ENCODE measurements around the gene CXCL12.

CXCL12 gene

DNA sequence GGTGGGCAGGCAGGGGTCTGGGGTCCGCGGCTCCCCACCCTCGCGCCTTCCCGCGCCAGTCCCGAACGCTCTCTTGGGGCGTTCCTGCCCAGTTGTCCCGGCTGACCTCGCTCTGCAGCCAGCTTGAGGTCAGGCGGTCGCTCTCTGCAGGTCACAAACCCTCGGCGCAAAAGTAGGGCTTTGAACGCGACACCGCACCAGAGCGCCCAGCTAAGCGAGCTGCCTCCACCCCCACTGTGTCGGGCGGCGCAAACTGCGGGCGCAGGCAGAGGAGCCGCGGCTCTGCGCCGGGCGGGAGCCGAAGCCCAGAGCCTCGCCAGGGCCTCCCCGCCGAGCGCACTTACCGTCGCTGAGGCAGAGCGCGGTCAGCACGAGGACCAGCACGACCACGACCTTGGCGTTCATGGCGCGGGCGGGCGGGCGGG, 284 bp downstream of the CXCL12 start:
- no peak for DNase-seq (ENCODE audit: low read depth in 2 of 2)

- no peak for DNase-seq (ENCODE audit: low read depth in 2 of 2)
Measured at GRCh38 chr10:44383749-44384600, 922 bp downstream of the CXCL12 start.

DNA sequence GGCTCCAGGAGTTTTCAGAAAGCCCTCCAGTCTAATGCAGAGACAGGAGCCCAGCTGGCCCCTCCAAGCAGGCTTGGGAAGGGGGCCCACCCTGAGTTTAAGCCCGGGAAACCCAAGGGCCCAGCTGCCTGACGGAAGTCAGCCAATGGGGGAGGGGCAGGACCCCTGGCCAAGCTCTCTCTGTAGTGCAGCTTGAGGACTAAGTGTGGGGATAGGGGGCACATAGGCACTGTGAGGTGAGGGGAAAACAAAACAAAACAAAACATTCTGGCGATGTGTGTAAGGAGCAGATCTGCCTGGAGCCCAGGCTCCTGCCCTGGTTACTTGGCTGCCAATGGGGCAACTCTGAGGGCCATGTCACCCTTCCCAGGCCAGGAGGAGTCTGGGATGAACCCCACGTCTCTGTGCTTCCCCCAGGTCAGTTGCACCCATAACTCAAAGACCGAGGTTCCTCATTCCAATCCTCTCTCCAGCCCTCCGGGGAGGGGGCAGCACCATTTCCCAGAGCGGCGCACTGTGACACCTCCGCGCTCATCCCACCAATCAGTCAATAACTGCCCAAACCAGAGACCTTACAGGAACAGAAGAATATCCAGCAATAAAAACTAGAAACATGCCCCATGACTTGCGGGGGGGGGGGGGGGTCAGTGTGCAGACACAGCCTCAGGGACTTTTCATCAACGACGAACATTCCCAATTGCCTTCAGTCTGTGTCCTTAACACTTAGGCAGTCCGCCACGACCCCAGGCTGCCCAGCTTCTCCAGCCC, 1.7 kb downstream of the CXCL12 start:
- DNase-seq (ENCODE audit: low read depth in 2 of 2): no peak

- DNase-seq (ENCODE audit: low read depth in 2 of 2): no peak
Measured at GRCh38 chr10:44382131-44382858, 2.6 kb downstream of the CXCL12 start.

GRCh38 chr10:44380829-44381600, 3.9 kb downstream of the CXCL12 start:
- DNase-seq (ENCODE audit: low read depth in 2 of 2): no peak

GRCh38 chr10:44379907-44380306, 5.0 kb downstream of the CXCL12 start:
- DNase-seq (ENCODE audit: low read depth in 2 of 2): no peak

- DNase-seq (ENCODE audit: low read depth in 2 of 2): no peak
Measured at GRCh38 chr10:44378626-44379025, 6.3 kb downstream of the CXCL12 start.

- no peak for DNase-seq (ENCODE audit: low read depth in 2 of 2)
Measured at GRCh38 chr10:44377651-44378310, 7.1 kb downstream of the CXCL12 start.

DNA sequence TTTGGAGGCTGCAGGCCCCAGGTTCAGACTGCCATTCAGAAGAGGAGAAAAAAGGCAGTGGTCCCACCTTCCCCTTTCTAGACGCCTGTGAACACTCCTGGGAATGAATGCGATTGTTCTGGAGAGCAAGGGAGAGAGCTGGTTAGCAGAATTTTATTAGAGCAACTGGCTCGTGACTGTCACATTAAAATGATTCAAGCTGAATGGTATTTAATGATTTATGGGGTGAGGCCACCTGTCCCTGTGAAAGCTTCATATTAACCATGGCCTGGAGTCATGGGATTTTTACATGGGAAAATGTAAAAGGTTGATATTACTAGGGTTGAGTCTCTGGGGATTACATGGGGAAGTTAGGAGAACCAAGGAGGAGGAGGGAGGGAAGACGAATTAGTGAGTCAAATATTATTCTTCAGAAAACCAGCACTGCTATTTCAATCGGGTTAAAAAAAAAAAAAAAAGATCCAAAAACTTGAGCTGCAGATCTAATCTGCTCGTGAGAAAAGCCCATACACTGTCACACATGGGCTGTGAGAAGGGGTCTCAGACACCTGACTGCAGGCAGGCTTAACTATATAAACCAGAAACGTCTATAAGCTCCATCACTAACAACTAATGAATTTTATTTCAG, 8.3 kb downstream of the CXCL12 start:
- DNase-seq (ENCODE audit: low read depth in 2 of 2): no peak

DNA sequence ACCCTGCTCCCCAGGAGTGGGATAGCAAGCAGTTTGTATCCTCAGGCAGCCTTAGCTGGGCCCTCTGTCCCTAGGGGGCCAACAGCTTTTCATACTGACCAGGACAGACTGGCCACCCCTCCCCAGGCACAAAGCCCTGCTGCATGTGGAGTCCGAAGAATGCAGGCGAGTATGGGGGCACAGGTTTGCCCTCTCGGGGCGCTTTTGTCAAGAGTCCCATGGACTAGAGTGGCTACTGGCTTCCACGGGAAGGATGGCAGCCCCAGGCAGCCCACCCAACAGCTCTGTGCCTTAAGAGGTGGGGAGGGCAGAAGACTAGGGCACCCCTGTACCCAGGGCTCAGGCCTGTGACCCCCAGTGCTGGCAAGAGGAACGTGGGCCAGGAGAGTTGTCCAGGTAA, 10.7 kb downstream of the CXCL12 start:
- no peak for DNase-seq (ENCODE audit: low read depth in 2 of 2)

DNA sequence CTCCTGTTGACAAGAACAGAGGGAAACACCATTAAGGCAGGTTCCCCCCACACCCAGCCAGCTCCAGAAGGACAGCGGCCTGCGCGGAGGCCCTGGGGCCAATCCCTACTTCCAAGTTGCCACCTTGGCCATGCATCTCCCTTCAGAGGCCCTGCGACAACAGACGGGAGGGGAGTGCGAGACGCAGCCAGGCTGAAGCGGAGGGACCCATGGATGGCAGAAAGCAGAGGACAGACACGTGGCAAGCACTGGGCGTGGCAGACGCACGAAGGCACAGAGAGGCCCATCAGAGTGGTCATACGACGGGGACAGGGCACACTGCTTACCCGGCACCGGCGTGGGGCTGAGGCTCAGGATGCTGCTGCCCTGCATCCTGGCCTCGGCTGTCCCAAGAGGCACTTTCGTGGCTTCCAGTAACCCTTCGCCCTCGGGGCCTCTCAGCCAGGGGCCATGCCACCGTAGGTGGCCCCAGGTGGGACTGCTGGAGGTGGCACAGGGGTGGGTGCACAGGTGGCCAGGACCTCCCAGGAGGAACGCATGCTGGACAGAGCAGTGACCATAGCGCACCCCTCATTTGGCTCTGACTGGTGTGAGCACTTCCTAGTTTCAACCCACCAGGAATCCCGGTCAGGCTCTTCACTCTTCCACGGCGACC, 11.4 kb downstream of the CXCL12 start:
- DNase-seq (ENCODE audit: low read depth in 2 of 2): no peak

DNA sequence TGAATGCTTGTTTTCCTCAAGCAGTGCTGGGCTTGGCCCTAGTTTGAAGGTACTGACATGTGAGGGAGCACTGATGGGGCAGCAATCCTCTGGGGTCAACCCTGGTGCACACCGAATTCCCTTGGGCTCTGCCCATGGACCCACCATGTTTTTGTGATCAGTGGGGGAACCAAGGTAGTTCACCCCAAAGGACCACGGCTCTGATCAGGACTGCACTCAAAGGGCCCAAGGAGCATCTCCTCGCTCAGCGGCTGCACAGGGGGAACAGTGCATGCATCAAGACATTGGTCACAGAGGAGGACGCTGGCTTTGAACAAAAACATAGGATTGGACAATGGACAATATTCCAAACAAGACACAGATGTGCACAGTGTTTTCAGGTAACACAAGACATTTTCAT, 12.7 kb downstream of the CXCL12 start:
- DNase-seq (ENCODE audit: low read depth in 2 of 2): no peak

- DNase-seq (ENCODE audit: low read depth in 2 of 2): no peak
Measured at GRCh38 chr10:44370731-44371248, 14.1 kb downstream of the CXCL12 start.

GRCh38 chr10:44369854-44370253, 15.0 kb downstream of the CXCL12 start:
- no peak for DNase-seq (ENCODE audit: low read depth in 2 of 2)

- no peak for DNase-seq (ENCODE audit: low read depth in 2 of 2)
Measured at GRCh38 chr10:44369296-44369695, 15.6 kb downstream of the CXCL12 start.

GRCh38 chr10:44368637-44369036, 16.3 kb downstream of the CXCL12 start:
- DNase-seq (ENCODE audit: low read depth in 2 of 2): no peak

GRCh38 chr10:44366941-44367630, 17.8 kb downstream of the CXCL12 start:
- no peak for DNase-seq (ENCODE audit: low read depth in 2 of 2)

- DNase-seq (ENCODE audit: low read depth in 2 of 2): no peak
Measured at GRCh38 chr10:44364566-44364965, 20.3 kb downstream of the CXCL12 start.

- no peak for DNase-seq (ENCODE audit: low read depth in 2 of 2)
Measured at GRCh38 chr10:44363716-44364115, 21.2 kb downstream of the CXCL12 start.

Data from stimulated activated CD8-positive, alpha-beta memory T cell treated with anti-CD3 and anti-CD28 coated beads, Interleukin-2, amount 100 ng/mL, for 1 hour (primary cell).